GM18505 (cell line): Measurements from ENCODE around the gene DIRAS3.
"Not testable (repeated sequence)": the region's sequence is repeated elsewhere in the genome, so short reads cannot be mapped to it uniquely, and the experiment has no call there.

ENCODE experiments used
- ATAC-seq: cut with Tn5 transposase; IDR thresholded peaks from one replicate; pipeline ENCODE4 v1.9.1; 2021; ENCODE audit not compliant: unreplicated experiment
- POLR2A ChIP-seq: IDR thresholded peaks from 4 replicates; pipeline ENCODE4 v1.6.1; 2011; ENCODE audit warnings: borderline replicate concordance; ENCODE audit not compliant: insufficient read depth, insufficient read length; ENCODE audit errors: extremely low read depth

The DIRAS3 gene, protein sequence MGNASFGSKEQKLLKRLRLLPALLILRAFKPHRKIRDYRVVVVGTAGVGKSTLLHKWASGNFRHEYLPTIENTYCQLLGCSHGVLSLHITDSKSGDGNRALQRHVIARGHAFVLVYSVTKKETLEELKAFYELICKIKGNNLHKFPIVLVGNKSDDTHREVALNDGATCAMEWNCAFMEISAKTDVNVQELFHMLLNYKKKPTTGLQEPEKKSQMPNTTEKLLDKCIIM

DNA sequence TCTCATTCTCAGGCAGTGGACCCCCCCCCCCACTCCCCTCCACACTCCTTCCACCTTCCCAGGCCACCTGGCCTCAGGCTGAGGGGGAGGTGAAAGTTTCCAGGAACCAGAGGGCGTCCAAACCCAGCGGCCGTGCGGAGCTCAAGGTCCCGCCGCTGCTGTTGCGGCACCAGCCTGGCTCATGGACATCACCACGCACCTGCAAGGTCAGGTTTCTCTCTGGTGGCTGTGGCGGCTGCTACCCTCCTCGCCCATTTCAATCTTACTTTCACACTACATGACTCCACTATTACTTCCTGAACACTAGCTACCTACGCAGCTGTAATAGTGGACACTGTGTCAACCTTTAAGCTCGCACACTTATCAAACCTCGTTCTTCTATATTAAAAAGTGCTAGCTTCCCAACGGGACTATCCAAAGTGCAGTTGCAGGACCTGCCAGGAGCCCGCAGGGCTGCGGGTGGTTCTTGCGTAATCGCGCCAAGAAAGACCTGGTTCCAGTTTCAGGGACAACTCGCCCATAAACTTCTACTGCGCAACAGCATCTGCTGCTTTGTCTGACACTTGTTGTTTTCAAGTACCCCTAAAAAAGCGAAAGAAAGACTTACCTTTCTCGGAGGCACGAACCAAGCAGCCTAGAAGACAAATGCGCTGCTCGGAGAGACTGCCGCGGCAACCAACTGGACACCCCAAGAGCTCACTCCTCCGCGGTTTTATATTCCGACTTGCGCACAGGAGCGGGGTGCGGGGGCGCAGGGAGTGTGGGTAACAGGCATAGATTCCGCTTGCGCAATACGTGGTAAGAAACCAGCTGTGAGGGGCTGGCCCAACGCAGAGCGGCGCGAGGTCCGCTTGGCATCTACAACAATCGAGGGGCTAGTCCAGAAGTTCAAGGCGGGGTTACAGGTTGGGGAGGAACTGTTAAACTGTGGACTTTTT is at the start of gene DIRAS3:
TSS of gene DIRAS3 (minus strand) at position 687 of the 938 bp plus-strand sequence. CDS start 3,330 bp downstream, outside the sequence.
- ATAC-seq = no peak
- no peak for TF ChIP-seq POLR2A

DNA sequence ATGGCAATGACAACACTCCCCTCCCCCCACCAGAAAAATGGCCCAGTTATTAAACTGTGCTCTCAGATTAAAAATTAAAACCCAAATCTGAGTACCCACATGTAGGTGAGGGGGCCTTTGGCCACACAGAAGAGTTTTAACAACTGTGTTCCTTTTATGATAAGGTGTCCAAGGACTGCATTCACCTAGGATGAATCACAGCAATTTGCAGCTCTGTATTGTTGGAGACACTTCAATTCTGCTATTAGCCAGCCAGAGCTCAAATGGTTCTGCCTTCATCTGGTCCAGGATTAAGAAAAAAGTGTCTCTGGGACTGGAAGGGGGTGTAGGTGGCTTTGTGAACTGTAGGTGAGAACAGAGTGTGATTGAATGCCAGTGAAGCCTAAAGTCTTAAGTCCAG is 43.3 kb upstream of the DIRAS3 start:
- ATAC-seq = no peak
- no peak for TF ChIP-seq POLR2A

DNA sequence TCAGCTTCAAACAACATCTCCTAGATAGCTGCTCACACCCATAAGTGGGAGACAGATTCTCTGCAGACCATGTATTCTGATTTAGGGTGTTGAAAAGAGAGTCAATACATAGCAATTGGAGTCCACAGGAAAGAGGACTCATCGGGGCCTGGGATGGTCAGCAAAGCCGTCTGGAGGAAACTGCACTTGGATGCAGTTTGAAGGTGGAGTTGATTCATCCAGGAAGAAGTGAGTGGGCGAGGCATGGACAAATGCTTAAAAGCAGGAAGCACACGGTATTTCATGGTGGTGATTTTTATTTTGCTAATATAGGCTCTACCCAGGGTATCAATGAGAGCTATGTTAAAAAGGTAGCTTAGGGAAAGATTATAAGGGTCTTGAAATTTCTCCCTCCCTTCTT is 36.8 kb upstream of the DIRAS3 start:
- TF ChIP-seq POLR2A = no peak
- ATAC-seq = no peak

DNA sequence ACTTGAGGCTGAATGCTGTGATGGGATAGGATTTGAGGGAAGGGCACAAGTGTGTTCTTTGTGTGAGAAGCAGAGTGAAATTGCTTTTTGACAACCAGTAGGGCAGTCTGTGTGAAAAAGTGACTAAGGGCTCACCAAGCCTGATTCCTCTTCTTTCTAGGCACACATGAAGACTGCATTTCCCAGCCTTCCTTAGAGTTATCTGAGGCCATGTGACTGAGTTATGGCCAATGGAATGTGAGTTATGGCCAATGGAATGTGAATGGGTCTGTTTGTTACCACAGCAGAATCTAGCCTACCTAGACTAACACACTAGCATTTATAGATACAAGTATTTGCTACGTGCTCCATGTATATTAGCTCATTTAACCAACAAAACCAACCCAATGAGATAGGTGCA is 35.3 kb upstream of the DIRAS3 start:
- no peak for ATAC-seq

DNA sequence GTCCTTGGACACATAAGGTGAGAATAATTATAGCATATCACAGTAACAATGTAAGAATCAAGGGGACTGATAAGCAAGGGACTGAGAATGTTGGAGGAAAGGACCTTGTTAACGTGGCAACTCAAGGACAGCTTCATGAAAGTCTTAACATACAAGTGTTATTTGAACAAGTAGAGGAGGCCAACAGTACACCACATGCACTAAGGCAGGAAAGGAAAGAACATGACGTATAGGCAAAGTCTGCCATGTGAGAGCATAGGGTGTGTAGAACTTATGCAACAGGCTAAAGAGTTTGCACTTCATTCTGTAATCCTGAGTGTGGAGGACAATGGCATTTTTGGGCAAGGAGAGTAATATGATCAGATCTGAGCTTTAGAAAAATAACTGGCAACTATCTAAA is 33.3 kb upstream of the DIRAS3 start:
- TF ChIP-seq POLR2A = no peak
- ATAC-seq = no peak

More for the DNA sequence above, 35.3 kb upstream of the DIRAS3 start:
- TF ChIP-seq POLR2A = no peak

DNA sequence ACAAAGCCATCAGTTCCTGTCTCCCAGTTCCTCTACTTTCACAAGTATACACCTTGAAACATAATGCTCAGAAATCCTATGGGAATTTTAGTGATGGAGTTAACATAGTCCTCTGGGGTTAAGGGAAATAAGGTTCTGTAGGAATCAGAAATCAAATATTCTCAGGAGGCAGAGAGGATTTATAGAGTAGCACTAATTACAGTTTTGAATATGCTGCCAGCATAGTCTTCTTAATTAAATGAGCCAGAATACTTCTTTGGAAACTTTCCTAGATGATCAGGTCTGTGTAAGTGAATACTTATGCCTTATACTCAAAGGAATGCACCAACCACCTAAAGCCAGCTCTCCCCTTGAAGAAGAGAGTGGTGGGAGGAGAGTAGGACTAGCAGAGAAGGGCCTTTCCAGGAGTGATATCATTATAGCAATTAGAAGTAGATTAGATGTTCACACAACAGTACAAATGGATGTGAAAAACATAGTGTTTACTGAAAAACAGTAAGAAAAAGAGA is 31.4 kb upstream of the DIRAS3 start:
- no peak for TF ChIP-seq POLR2A
- ATAC-seq = no peak

DNA sequence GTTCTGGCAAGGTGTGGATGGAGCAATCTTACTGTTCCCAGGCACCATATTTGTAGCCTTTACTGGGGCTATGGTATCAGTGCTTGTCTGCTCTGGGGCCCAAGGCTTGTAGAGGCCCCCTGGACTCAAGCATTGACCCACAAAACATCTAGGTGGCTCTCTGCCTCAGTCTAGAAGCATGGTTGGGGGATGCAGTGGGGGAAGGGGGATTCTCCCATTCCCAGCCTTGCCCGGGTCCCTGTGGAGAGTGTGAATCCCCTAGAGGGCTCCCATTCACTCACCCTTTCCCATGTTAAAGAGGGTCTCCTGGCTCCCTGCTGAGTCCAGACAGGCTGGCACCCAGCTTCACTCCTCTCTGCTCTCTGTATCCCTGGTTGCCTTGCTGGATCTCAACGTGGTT is 28.2 kb upstream of the DIRAS3 start:
- TF ChIP-seq POLR2A = no peak
- no peak for ATAC-seq

DNA sequence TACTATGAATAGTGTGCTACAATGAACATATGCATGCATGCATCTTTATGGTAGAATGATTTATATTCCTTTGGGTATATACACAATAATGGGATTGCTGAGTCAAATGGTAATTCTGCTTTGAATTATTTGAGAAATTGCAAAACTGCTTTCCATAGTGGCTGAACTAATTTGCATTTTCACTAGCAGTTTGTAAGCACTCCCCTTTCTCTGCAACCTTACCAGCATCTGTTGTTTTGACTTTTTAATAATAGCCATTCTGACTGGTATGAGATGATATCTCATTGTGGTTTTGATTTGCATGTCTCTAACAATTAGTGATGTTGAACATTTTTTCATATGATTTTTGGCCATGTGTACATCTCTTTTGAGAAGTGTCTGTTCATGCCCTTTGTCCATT is 24.0 kb upstream of the DIRAS3 start:
- no peak for TF ChIP-seq POLR2A
- ATAC-seq = no peak

DNA sequence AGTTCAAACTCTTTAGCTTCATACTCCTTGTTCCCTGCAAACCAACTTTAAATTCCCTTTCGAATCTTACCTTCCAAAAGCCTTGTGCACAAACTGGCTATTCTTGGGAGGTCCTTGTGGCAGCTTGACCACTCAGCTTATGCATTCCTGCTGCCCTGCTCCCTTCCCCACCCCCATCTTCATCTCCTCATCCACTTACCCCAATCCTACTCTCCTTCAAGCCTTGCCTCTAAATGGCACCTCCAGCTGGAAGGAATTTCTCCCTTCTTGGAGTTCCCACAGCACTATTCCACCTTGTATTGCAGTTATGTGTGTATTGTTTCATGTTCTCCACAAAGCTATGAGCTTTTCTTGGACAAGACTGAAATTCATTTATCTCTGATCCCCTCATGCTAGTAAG is 15.3 kb upstream of the DIRAS3 start:
- no peak for TF ChIP-seq POLR2A
- no peak for ATAC-seq

DNA sequence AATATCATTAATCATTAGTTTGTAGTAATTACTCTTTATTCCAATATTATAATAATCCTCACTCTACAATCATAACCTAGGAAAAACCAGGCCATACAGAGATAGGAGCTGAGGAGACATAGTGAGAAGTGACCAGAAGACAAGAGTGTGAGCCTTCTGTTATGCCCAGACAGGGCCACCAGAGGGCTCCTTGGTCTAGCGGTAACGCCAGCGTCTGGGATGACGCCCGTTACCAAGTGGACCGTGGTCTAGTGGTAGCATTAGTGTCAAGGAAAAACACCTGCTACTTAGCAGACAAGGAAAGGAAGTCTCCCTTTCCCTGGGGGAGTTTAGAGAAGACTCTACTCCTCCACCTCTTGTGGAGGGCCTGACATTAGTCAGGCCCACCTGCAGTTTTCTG is 7.6 kb upstream of the DIRAS3 start:
- ATAC-seq = not testable (repeated sequence)

DNA sequence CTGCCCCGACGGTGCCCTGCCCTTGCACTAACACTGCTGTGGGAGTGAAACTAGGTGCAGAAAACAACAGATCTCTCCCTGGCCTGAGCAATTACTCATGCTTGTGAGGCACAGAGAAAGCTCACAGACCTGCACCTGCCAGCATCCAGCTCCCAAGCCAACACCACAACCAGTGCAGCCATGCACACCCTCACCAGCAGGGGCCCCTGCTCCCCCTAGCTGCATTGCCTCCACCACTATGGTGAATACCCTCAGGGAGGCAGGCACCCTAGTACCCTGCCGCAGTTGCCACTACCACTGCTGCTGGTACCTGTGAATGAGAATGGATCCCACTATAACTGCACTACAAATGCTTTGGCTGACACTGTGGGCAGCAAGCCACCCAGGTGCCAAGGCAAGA is 7.1 kb upstream of the DIRAS3 start:
- TF ChIP-seq POLR2A = no peak
- no peak for ATAC-seq

DNA sequence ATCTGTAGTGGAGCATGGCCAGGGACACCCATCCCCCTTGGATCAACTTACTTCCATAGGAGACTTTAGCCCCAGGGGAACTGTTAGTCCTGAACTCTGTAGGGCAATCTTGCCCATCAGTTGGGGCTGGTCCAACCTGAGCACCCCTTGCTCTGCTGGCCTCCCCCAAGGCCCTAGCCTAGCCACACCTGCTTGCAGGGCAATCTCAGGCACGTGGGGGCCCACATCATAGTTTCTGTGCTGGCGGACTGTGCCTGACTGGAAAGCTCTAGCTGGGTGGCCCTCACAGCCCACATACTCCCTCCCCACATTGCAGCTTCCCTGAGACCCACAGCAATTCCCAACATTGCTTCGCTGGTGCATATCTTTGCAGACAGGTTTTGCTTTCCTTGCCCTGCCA is 6.6 kb upstream of the DIRAS3 start:
- TF ChIP-seq POLR2A = no peak
- ATAC-seq = no peak

DNA sequence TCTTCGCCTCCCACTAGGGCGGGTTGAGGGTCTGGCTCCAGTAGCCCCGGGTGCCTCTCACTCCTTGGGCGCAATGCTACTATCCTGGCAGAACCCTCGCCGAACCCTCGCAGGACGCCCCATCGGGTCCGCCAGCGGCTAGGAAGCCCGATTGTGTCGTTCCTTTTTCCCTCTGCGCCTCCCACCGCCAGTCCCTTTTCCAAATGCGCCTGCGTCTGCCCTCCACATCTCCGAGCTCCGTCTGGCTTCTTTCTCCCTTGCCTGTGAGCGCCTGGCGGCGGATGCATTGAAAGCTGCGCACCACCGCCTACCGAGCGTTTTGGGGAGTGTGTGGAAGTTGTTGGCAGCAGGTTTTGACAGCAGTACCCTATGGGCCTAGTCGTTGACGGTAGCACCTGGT is 1.0 kb upstream of the DIRAS3 start:
- TF ChIP-seq POLR2A = no peak
- no peak for ATAC-seq

DNA sequence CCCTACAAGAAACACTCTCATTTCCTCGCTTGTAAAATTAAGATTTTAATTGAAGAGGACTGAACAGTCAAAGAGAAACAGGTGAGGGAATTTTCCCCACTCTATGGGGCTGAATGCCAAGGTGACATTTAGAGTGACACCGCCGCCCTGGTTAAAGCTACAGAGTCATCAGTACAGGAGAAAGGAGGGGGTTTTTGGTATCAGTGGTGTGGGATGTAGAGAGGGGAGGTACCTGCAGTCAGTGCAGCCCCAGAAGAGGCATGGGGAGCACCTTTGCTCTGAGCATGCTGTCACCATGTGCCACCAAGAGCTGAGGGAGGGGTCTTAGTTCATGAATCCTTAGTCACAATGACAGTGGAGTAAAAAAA is 2.8 kb downstream of the DIRAS3 start:
- no peak for ATAC-seq
- TF ChIP-seq POLR2A = no peak
